RKO (cell line): ENCODE data around the gene GPX4.
"Not testable (repeated sequence)": the region's sequence is repeated elsewhere in the genome, so short reads cannot be mapped to it uniquely, and the experiment has no call there.

Experiments
- DNase-seq: peaks from one replicate; pipeline ENCODE4 v3.0.0-alpha.2; 2016; ENCODE audit warnings: low spot score

GPX4 gene

DNA sequence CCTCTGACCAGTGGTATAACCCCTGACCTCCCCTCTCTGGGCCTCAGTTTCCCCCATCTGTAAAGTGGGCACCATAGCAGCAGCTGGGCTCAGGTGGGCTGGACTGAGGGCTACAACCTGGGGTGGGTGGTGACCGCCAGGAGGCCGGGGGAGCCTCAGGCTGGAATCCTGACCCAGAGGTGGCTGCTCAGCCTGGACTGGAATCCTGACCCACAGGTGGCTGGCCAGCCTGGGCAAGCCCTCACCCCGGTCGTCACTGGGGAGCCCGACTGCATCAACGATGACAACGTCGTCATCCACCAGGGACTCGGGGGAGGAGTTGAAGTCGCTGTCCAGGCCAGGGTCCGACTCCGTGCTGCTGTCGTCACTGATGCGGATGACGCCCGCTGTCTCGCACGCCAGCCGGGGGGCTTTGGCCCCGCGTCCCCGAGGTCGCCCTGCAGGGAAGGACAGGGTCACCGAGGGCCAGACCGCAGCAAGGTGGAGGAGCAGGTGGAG is 10.2 kb downstream of the GPX4 start:
- DNase-seq, result no peak

DNA sequence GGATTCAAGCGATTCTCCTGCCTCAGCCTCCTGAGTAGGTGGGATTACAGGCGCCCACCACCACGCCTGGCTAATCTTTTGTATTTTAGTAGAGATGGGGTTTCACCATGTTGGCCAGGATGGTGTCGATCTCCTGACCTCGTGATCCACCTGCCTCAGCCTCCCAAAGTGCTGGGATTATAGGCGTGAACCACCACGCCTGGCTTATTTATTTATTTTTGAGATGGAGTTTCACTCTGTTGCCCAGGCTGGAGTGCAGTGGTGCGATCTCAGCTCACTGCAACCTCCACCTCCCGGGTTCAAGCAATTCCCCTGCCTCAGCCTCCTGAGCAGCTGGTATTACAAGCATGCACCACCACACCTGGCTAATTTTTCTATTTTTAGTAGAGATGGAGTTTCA is 10.9 kb downstream of the GPX4 start:
- DNase-seq, result not testable (repeated sequence)

- no peak for DNase-seq
These were observed 12.0 kb downstream of the GPX4 start for GRCh38 chr19:1115646-1116420.

- DNase-seq, result no peak
These were observed 13.2 kb downstream of the GPX4 start for GRCh38 chr19:1116726-1117581.

DNA sequence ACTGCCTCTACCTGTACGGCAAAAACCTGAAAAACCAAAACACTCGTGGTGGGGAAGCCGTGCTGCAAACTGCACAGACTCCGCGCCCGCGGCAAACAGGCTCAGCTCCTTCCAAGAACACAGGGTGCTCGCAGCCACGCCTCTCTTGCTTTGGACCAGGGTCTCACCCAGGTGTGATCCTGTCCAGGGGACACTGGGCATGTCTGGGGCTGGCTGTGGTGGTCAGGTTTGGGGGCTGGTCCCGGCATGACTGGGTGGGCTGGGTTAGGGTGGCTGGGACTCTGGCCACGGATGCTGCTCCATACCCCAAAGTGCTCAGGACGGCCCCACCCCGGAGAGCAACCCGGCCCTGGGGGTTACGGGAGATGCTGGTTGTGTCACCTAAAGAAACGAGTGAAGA is 13.9 kb downstream of the GPX4 start:
- DNase-seq, result no peak

DNA sequence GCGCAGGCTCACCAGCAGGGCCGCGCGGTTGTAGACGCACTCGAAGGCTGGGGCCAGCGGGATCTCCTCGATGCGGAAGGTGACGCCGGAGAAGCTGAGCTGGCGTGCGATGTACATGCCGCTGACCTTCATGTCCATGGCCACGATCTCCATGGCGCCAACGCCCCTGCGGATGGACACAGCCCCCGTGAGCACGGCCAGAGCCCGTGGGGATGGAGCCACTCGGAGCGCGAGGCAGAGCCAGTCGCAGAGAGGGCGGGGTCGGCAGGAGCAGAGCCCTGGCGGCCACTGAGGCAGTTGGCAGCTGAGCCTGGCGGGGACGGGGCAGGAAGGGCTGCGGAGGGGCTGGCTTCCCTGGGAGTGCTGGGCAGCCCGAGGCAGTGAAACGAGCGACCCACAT is 15.2 kb downstream of the GPX4 start:
- DNase-seq, result no peak

DNA sequence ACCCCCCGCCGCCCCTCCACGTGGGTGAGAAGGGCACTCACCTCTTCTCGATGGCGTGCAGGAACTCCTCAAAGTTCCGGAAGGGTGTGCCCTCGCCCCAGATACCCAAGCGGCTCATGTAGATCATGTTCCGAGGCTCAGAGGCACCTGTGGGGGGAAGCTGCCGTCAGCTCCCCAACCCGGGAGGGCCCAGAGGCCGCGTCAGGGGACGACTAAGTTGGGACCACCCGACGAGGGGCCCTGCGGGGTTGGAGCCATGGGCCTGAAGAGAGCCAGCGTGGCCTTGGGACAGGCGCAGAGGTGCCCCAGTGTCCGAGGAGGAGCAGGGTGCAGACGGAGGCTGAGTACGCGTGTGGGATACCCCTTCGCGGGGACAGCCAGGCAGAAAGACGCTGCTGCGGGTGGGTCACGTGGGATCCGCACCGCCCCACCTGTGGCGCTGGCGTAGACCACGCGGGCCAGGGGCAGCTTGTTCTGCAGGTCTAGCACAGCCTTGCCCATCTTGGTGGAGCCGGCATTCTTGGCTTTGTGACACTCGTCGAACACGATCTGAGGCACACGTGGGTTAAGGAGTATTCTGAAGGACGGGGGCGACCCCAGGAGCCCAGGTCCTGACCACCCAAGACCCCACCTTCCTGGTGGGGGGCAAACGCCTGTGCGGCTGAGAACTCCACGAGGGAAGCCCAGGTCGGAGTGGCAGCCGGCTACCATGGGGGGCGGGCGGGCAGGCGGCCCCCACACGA is 15.9 kb downstream of the GPX4 start:
- no peak for DNase-seq

- no peak for DNase-seq
These were observed 17.6 kb downstream of the GPX4 start for GRCh38 chr19:1121395-1121794.

GRCh38 chr19:1122021-1122971 is 18.5 kb downstream of the GPX4 start:
- DNase-seq, result no peak

DNA sequence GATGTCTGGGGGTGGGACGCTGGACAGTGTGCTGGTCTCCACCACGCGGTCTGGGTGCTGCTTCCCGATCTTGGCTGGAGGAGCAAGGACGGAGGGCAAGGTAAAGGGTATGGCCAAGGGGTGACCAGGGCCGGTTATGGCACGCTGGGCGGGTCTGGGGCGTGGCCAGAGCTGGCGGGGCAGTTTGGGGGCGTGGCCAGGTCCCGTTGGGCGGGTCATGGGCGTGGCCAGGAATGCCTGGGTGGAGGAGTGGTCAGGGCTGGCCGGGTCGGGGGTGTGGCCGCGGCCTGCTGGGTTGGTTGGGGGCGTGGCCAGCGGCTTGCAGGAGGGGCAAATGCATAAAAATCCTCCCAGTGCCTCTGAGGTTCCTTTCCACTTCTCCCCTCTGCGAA is 19.2 kb downstream of the GPX4 start:
- peak; percentile 80 for DNase-seq

DNA sequence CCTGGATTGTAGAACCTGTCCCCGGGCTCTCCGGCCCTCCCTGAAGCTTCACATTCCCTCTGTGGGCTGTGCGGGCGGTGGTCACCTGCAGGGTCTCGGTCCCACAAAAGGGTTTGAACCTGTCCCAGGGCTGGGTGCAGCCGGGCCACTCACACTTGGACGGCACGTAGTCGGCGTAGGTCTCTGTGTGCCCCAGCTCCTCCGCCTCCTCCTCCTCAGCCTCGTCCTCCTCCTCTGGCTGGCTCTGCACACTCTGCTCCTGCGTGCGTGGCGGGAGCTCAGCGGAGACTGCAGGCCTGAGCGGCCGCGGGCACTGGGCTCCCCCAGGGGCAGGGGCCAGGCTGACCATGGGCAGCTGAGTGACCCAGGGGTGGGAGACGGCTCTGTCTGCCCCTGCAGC is 19.6 kb downstream of the GPX4 start:
- no peak for DNase-seq

GRCh38 chr19:1123885-1124677 is 20.3 kb downstream of the GPX4 start:
- DNase-seq, result no peak

DNA sequence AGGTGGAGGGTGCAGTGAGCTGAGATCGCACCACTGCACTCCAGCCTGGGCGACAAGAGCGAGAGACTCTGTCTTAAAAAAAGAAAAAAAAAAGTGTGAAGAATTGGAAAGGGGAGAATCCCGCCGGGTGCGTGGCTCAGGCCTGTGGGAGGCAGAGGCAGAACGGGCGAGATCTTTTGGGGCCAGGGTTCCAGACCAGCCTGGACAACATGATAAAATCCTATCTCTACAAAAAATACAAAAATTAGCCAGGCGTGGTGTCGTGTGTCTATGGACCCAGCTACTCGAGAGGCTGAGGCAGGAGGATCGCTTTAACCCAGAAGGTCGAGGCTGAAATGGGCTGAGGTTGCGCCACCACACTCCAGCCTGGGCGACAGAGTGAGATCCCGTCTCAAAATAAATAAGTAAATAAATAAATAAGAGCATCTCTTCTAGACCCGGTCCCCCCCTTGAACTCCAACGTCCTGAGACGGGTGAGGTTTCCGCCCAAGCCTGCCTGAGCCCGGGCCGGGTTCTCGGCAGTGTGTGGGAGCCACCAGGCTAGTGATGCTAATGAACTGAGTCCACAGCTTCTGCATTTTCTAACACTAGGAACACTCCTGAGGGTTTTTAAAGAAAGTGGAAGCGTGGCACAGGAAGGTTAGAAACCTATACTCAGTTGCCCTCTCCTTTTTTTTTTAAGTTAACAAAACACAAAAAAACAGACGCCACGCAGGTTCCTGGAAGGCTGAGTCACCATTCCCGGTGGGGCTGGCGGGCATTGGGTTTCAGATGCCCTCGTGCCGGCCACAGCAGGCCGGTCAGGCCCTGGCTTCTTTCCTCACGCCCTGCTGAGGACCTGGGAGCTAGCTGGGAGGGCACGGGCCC is 22.0 kb downstream of the GPX4 start:
- DNase-seq, result no peak

DNA sequence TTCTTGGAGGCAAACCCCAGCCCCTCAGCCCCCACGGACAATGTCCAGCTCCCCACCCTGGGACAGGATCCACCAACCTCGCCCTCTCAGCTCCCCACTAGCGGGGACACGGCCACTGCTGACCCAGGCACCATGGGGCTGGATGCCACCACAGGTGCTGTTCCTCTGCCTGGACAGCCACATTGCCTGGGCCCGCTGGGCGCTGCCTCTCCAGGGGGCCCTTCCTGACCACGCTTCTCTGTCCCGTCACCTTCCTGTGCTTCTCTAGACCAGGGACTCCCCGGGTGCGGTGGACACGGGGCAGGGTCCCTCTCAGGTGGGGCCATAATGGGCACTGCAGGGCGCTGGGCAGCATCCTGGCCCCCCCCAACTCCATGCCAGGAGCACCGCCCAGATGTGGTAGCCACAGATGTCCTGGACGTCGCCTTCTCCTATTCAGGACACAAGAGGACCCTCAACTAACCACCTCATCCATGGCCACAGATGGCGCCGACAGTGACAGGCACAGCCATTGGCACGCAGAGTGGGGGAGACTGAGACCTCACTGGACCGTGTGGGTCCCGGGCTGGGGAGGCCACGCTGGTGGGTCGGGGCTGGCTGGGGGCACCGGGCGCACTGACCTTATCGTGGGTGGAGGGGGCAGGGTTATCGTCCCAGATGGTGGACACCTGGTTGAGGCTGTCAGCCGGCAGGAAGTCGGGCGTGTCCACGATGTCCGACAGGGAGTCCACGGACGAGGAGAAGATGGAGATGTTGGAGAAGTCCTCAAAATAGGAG is 23.4 kb downstream of the GPX4 start:
- DNase-seq, result no peak

GRCh38 chr19:1128106-1128505 is 24.3 kb downstream of the GPX4 start:
- no peak for DNase-seq

DNA sequence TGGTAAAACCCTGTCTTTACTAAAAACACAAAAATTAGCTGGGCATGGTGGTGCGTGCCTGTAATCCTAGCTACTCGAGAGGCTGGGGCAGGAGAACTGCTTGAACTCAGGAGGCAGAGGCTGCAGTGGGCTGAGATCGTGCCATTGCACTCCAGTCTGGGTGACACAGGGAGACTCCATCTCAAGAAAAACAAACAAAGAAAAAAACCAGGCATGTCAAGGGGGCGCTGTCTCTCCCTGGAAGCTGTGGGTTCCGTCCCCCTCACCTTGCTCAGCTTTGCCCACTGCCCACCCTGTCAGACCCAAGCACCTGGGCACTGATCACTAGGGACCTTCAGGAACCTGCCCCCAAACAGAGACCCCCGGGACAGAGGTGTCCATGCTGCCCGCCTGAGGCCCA is 25.3 kb downstream of the GPX4 start:
- not testable (repeated sequence) for DNase-seq

- no peak for DNase-seq
These were observed 25.7 kb downstream of the GPX4 start for GRCh38 chr19:1129535-1129934.
